Hematopoietic multipotent progenitor cell treated with erythropoietin and hydrocortisone succinate and interleukin-3 and kit ligand, for 6 days (in vitro differentiated cells): ENCODE measurements around the gene ST3GAL3.
"Not testable (repeated sequence)": the region's sequence is repeated elsewhere in the genome, so short reads cannot be mapped to it uniquely, and the experiment has no call there.

Source experiments
- DNase-seq: peaks from one replicate; pipeline ENCODE4 v3.0.0-alpha.2; 2015

Gene ST3GAL3

DNA sequence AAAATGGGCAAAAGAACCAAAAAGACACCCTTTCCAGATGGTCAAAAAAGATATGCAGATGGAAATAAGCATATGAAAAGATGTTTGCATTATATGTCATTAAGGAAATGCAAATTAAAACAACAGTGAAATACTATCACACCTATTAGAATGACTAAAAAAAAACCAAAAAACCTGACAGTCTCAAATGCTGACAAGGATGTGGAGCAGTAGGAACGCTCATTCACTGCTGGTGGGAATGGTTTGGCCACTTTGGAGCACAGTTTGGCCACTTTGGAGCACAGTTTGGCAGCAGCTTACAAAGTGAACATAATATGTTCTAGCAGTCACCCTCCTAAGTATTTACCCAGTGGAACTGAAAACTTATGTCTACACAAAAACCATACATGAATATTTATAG, 121.2 kb downstream of the ST3GAL3 start:
- DNase-seq: no peak

DNA sequence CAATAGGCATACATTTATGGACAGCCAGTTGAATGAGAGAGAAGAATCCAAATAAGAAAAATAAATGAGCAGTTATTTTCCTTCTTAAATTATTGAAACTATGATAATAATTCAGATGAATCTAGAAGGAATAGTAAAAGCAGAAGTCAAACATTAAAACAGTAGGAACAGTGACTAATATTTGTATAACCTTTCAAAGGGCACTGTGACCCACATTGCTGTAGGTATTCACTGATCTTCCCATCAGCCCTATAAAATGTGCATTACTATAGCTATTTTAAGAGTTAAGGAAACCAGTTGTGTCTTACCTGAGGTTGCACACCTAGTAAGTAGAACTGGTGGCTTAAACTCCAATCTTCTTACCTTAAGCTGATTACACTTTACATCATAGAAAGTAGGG, 123.5 kb downstream of the ST3GAL3 start:
- no peak for DNase-seq

DNA sequence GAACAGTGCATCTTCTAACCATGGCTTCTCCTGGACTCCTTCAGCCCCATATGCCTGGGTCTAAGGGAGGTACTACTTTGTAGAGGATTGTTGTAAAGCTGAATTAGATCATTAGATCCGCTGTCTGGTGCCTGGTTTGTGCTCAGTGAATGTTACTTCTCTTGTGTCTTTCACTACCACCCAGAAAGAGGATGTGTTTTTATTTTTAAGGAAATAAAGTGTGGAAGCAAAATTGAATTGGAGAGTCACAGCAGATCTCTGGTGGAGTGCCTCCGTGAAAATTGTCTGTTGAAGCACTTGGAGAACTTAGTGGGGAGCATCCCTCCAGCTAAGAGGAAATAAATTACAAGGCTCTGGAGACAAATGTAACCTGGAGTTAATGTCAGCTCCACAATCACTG, 124.5 kb downstream of the ST3GAL3 start:
- no peak for DNase-seq

DNA sequence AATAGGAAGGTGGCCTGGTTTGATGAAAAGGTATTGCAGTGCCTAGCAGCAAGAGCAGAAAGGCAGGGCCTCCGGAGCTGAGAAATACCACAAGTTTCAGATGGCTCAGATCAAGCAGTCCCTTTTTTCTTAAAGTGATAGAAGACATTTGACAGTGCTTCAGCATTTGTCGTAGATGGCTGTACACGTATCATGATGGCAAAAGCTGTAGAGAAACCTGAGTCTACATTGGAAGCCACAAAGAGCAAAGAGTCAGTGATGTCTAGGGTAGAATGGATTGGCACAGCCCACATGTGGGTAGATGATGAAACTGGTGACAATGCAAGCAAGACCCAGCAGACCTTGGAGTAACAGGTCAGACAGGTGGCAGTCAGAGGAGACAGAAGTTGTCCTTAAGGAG, 124.9 kb downstream of the ST3GAL3 start:
- DNase-seq: peak; percentile 19

DNA sequence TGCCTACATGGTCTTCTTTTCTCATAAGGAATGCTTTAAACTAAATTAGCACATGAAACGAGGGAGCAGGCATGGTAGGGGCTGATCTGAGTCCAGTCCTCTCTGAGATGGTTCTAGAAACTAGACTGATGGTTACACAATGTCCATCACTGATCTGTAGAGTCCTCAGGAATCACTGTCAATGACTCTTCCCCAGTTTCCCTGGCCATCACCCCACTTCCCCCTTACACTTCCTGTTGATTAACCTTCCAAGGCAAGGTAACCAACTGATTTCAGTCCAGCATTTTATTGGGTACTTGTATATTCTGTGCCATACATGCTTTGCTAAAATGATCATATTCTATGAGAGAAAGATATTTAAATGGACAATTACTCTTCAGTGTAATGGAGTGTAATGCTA, 125.7 kb downstream of the ST3GAL3 start:
- DNase-seq: no peak

DNA sequence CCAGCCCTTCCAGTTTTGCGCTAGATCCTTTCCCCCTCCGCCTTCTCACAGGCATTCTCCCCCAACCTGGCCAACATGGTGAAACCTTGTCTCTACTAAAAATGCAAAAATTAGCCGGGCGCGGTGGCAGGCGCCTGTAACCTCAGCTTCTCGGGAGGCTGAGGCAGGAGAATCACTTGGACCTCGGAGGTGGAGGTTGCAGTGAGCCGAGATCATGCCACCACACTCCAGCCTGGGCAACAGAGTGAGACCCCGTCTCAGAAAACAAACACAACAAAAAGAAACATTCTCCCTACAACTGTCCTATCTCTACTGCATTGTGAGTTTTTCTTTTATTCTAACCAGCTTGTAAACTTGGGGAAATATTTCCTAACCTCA, 126.6 kb downstream of the ST3GAL3 start:
- DNase-seq: not testable (repeated sequence)

DNA sequence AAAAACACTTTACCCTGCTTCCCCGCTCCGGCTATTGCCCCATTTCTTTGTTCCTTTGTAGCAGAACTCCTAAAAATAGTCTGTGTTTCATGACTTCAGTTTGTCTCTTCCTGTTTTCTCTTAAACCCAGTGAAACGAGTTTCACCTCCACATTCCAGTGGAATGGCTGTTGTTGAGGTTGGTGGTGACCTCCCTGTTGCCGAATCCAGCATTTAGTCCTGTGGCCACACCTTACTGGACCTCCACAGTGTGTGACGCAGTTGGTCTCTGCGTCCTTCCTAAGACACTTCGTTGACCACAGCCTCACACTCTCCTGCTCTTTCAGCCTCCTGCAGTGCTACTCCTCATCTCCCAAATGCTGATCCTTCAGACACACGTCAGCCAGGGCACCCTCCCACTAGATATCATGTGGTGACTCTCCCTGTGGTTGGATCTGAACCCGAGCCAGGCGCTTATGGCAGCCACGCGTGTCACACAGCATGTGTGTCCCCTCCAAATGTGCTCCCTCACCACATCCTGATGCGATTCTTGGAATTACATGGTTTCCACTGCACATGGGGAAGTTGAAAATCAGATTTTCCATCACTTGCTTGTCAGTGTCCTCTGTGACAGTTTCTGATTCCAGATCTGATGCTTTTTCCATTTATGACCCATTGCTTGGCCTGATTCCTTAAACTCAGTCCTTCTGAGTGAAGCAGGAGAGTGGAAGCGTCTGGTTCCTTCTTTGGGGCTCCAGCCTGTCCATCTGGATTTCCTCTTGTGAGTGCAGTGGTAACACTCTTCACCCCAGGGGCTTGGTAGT, 127.1 kb downstream of the ST3GAL3 start:
- peak; percentile 74 for DNase-seq

DNA sequence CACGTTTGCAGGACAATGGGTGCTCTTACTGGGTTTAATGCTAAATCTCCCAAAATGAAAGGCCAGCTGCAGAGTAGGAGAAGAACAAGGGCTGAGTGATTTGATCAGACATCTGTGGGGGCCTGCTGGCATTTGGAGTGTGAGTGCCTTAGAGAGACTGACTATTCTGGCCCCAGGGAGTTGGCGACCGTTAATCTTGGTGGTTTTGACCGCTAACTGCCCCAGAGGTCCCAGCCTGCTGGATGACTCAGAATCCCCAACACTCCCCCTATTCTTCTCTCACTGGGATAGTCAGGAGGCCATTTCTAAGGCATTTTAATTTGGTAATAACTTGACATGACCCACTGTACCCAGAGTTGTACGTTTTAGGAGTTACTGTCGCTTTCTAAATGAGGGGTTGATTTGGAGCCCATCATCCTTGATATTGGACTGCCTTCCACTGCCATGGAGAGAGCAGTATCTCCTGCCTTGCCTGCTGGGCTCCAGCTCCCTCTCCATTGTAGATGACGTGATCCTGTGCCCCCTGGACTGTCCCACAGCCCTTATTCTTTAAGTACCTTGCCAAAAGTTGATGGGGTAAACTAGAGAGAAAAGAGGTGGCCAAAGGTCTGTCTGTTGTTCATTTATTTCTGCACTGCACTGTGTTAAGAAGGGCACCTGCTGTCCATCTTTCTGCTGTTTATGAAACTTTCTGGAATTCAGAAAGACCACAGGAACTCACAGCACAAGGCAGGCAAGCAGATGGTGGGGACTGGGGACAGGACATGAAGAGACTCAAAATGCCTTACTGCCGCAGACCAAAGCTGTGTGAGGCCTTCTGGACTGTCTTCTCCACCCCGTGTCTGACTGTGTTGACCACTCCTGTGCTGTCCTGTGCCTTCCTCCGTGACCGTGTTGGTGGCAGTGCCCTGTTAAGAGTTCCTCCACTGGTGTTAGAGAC, 128.0 kb downstream of the ST3GAL3 start:
- peak; percentile 85 for DNase-seq

DNA sequence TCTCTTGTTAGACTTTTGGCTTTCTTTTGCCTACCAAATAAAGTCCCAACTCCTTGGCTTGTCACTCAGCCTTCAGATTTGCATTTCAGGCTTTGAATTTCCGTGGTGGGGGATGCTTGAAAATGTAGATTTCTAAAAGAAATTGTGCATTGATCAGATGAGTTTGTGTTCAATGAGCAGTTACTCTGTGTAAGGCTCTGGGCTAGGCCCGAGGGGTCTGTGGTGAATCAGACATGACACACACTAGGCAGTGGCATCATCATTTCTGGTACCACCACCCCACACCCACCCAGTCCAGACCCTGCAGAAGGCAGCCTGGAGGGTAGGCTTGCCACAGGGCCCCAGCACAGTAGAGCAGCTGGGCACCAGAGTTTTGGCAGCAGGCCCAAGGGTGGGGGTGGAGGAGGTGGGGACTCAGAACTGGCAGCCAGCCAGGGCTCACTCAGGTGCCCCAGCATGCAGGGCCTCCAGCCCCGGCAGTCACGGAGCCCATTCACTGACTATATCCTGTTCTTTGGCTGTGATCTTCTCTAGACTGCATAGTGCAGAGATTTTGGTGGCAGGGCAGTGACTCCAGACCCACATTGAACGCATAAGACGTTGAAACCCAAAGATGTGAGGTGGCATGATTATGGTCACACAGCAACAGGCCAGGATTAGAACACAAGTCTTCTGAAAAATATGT, 129.1 kb downstream of the ST3GAL3 start:
- DNase-seq: peak; percentile 93

DNA sequence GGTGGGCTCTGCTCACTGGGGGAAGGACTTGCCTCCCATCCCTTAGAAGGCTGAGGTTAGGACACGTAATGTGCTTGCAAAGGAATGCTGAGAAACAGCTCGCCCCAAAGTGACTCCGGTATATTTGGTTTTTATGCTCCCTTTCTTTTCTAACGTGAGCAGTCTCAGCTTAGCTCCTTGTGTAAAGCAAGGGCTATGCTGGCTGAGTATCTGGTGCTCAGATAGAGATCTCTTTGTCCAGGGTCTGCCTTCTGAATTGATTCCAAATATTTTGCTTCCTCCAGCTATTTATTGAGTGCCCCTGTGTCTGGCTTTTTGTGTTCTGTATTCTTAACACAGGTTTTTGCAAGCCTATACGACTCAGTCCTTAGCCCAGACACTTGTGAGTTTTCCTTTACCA, 131.7 kb downstream of the ST3GAL3 start:
- no peak for DNase-seq

DNA sequence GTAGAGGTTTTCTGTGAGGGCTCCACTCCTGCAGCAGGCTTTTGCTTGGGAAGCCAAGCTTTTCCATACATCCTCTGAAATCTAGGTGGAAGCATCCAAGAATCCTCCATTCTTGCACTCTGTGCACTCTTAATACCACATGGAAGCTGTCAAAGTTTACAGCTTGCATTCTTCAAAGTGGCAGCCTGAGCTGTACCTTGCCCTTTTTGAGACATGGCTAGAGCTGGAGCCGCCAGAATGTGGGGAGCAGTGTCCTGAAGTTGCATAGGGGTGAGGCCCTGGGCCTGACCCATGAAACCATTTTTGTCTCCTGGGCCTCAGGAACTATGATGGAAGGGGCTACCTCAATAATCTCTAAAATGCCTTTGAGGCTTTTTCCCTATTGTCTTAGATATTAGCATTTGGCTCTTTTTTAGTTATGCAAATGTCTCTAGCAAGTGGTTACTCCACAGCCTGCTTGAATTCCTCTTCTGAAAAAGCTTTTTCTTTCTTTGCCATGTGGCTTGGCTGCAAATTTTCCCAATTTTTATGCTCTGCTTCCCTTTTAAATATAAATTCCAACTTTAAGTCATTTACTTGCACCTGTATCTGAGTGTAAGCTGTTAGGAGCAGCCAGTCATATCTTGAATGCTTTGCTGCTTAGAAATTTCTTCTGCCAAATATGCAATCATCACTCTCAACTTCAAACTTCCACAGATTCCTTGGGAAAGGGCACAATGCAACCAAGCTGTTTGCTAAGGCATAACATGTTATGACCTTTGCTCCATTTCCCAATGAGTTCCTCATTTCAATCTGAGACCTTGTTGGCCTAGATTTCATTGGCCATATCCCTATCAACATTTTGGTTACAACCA, 134.2 kb downstream of the ST3GAL3 start:
- no peak for DNase-seq

DNA sequence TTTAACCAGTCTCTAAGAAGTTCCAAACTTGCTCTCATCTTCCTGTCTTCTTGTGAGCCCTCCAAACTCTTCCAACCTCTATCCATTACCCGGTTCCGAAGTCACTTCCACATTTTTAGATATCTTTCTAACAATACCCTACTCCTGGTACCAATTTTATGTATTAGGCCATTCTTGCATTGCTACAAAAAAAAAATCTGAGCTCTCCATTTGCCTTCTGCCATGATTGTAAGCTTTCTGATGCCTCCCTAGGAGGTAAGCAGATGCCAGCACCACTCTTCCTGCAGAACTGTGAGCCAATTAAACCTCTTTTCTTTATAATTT, 134.8 kb downstream of the ST3GAL3 start:
- no peak for DNase-seq

DNA sequence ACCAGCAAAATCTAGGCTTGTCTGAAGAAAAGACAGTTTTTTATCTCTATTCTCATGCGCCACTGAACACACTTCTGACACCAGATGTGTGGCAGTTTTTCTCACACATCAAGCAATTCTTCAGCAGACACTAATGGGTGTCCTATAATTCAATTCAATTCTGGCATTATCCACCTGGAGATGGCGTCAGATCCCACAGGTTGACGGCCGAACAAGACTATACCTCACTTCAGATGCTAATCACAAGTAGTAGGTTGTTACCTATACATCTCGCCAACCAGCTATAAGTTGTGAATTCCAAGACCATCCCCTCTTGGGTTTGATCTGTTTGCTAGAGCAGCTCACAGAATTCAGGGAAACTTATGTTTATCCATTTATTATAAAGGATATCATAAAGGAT, 136.3 kb downstream of the ST3GAL3 start:
- no peak for DNase-seq

DNA sequence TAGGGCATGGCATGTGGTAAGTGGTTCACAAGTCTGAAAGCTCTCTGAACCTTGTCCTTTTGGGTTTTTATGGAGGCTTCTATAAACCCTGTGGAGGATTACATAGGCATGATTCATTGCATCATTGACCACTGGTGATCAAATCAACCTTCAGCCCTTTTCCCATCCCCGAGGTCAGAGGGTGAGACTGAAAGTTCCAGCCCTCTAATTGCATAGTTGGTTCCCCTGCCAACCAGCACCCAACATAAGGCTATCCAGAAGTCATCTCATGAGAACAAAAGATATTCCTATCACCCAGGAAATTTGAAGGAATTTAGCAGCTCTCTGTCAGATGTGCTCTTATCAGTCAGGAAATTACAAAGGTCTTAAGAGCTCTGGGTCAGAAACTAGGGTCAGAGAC, 136.8 kb downstream of the ST3GAL3 start:
- DNase-seq: peak; percentile 18

DNA sequence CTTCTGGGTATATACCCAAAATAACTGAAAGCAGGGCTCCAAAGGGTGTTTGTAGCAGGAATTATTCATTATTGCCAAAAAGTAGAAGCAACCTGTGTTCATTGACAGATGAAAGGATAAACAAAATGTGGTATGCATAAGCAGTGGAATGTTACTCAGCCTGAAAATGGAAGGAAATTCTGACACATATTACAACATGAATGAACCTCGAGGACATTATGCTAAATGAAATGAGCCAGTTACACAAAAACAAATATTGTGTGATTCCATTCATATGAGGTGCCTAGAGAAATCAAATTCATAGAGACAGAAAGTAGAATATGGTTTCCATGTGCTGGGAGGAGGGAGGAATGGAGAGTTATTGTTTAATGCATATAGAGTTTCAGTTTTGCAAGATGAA, 140.0 kb downstream of the ST3GAL3 start:
- no peak for DNase-seq

DNA sequence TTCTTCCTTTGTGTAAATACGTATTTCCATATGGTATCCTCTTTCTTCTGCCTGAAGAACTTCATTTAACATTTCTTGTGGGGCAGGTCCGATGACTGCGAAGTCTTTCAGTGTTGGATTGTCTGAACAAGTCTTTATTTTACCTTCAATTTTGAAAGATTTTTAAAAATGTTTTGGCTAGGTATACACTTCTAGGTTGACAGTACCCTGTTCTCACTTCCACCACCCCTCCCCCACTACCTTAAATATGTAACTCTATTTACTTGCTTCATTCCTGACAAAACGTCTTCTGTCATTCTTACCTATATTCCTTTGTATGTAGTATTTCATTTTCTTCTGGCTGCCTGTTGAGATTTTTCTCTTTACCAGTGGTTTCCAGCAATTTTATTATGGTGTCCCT, 140.5 kb downstream of the ST3GAL3 start:
- no peak for DNase-seq

DNA sequence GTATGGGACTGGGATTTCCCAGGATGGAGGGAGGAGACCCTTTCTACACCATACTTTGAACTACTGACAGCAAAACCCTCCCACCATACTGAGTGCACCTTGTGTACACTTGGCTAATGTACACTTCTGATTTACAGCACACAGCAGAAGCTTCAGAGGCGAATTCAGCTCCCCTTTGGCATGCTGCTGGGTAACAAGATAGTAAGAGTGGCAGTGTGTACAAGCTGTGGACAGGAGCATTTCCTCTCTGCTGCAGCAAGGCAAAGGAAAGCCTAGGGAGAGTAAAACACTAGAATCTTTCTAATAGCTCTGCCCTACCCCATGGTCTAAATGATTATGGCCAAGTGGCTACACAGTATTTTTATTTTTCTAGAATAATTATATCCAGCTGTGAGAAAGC, 142.3 kb downstream of the ST3GAL3 start:
- no peak for DNase-seq

DNA sequence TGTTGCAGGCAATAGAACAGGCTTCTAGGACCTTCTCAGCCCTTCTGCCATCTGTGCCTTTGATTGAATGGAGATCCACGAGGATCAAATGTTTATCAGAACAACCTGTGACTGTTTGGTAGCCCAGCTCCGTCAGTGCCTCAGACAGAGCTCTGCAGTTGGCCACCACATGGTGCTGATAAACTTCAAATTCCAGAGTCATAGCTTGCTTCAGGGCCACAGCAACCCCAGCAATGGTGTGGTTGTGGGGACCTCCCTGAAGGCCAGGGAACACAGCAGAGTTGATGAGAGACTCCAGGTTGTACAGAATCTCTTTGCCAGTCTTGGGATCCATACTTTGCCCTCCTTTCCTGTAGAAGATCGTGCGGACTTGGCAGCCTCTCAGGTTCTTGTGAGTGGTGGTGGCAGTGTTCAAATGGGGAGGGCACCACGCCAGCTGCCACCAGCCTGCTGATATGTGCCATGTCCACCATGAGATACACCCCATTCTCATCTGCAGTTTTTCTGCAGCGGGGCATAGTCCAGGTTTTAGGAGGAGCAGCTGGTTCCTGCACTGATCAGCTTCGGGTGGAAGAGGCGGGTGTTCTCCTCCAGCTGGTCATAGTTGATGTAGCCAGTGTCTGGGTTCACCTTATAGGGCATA, 143.4 kb downstream of the ST3GAL3 start:
- peak; percentile 67 for DNase-seq

DNA sequence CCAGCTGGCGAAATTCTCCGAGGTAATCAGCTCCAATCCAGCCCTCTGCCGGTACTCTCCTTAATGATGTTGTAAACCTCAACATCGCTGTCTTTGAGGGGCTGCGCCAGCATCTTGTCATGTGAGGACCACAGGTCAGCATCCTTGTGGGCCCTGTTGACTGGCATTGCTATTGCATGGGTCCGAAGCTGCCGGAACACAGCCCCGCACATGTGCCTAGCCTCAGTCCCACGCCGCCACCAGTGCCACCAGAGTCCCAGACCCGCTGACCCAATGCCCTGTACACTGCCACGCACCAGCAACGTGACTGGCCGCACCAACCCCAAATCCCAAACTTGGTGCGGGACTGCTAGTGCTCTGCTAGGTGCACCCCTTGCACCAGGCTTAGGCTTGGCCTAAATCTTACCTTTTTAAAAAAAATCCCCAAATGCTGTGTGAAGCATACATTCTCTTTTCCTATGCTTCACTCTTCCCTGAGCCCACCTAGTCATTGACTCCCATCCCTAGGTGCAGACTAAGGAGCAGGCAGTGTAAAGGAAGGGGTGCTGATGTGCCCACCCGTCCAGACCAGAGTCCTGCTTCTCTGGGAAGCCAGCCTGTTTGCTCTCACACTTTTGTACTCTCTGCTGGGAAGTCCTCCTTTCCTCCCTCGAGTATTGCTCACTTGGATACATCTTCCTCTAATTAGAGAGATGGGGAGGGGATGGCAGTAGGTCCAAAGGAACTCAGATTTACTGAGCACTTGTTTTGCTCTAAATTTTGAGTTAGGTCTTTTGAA, 144.4 kb downstream of the ST3GAL3 start:
- no peak for DNase-seq

DNA sequence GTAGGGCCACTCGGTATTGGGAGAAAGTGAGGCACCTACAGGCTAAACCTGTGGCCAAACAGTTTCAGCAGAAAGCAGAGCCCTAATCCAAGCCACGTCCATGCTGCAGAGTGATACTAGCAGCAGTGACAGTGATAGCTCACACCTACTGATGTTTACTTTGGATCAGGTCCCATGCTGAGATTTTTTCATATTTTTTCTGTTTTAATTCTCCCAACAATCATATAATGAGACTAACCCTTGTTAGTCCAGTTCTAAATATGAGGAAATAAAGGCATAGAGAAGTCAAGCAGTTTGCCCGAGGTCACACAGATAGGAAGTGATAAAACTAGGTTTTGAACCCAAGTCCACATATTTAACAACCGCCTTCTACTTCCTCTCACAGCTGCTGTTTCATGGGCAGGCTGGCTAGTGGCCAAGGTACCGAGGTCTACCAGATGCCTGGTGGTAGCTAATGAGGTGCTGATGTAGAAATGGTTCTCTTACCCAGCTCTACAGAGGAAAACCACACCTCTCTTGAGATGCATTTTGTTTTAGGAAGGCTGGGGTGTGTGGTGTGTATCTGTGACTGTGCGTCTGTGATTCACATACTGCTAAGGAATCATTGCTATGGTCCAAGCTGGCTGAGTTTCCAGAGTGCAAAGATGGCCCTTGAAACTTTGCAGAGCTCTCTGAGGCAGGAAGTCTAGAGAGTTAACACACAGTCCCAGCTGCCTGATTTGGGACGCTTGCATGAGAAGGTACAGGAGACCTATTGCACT, 146.0 kb downstream of the ST3GAL3 start:
- peak; percentile 84 for DNase-seq

DNA sequence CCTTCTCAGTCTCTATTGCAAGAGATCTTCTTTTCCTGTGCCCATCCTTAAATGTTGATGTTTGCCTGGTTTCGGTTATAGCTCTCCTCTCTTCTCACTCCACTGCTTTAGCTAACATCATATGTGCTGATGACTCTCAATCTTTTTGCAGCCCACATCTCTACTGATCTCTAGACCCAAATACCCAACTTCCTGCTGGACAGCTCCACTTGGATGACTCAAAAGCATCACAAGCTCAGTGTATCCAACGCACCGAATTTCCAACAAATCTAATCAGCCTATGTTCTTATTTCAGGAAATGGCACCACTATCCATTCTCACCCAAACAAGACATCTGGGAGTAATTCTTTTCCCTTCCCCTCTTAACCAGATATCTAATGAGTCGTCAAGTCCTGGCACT, 147.1 kb downstream of the ST3GAL3 start:
- no peak for DNase-seq
